ENCODE data around the gene HNF4A.
A peak's percentile ranks its signal among the peaks of the same experiment; 100 is the strongest.
"Not testable (repeated sequence)": the region's sequence is repeated elsewhere in the genome, so short reads cannot be mapped to it uniquely, and the experiment has no call there.

Gene HNF4A

GRCh38 chr20:44447827-44448419 lies 92.4 kb downstream of the HNF4A start:
- DNase-seq = no peak

GRCh38 chr20:44448753-44449546 lies 93.5 kb downstream of the HNF4A start:
- no peak for DNase-seq

- DNase-seq = no peak
These were observed 94.4 kb downstream of the HNF4A start for GRCh38 chr20:44449864-44450263.

- DNase-seq = no peak
These were observed 94.9 kb downstream of the HNF4A start for GRCh38 chr20:44450281-44450889.

- no peak for DNase-seq
These were observed 95.5 kb downstream of the HNF4A start for GRCh38 chr20:44450903-44451450.

- DNase-seq = no peak
These were observed 98.9 kb downstream of the HNF4A start for GRCh38 chr20:44454306-44454963.

- no peak for DNase-seq
These were observed 99.6 kb downstream of the HNF4A start for GRCh38 chr20:44455126-44455525.

GRCh38 chr20:44456611-44457010 lies 101.1 kb downstream of the HNF4A start:
- no peak for DNase-seq

- no peak for DNase-seq
These were observed 101.5 kb downstream of the HNF4A start for GRCh38 chr20:44457016-44457415.

GRCh38 chr20:44459271-44459670 lies 103.8 kb downstream of the HNF4A start:
- DNase-seq = no peak

GRCh38 chr20:44460795-44461141 lies 105.3 kb downstream of the HNF4A start:
- DNase-seq = peak; percentile 17

- DNase-seq = no peak
These were observed 105.8 kb downstream of the HNF4A start for GRCh38 chr20:44461142-44461802.

- no peak for DNase-seq
These were observed 106.3 kb downstream of the HNF4A start for GRCh38 chr20:44461803-44462174.

GRCh38 chr20:44463466-44463865 lies 108.0 kb downstream of the HNF4A start:
- no peak for DNase-seq

GRCh38 chr20:44464514-44464913 lies 109.0 kb downstream of the HNF4A start:
- no peak for DNase-seq

- DNase-seq = peak; percentile 7
These were observed 109.6 kb downstream of the HNF4A start for GRCh38 chr20:44465001-44465560.

GRCh38 chr20:44467289-44467883 lies 111.9 kb downstream of the HNF4A start:
- no peak for DNase-seq

GRCh38 chr20:44468044-44468782 lies 112.7 kb downstream of the HNF4A start:
- DNase-seq = no peak

GRCh38 chr20:44470327-44470726 lies 114.8 kb downstream of the HNF4A start:
- no peak for DNase-seq

- DNase-seq = no peak
These were observed 116.0 kb downstream of the HNF4A start for GRCh38 chr20:44471481-44471882.

GRCh38 chr20:44472283-44472682 lies 116.8 kb downstream of the HNF4A start:
- DNase-seq = not testable (repeated sequence)

- no peak for DNase-seq
These were observed 119.8 kb downstream of the HNF4A start for GRCh38 chr20:44475372-44475693.

All from NCI-H345 (cell line).